Activated naive CD4-positive, alpha-beta T cell treated with anti-CD3 and anti-CD28 coated beads, Interleukin-2, amount 50 U/mL, for 16 hours (primary cell): Measurements from ENCODE around the gene PDLIM3.
"Not testable (repeated sequence)": the region's sequence is repeated elsewhere in the genome, so short reads cannot be mapped to it uniquely, and the experiment has no call there.

Source experiments
- DNase-seq: peaks from one replicate; pipeline ENCODE4 v3.0.0-alpha.2; 2020

The PDLIM3 gene

DNA sequence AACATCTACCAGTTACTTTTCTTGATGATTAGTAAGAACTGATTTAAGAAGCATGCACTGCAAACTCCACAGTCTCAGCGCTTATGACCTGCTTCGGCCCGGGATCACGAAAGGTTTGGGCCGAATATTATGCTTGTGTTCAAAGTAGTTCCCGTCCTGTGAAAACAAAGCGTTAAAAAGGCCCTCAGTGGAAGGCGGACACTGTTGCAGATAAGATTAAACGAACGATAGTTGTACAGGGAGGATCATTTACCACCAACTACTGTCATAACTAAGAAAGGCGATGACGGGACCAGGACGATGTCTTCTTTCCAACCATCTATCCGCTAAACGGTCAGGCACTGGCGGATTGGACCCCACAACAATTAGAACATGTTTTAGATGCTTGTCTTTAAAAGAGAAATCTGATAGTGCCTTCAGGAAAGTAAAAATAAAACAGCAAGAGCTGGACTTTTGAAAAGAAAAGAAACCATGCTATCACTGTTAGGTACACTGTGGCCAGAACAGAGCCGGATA is 21.1 kb downstream of the PDLIM3 start:
- DNase-seq = no peak

DNA sequence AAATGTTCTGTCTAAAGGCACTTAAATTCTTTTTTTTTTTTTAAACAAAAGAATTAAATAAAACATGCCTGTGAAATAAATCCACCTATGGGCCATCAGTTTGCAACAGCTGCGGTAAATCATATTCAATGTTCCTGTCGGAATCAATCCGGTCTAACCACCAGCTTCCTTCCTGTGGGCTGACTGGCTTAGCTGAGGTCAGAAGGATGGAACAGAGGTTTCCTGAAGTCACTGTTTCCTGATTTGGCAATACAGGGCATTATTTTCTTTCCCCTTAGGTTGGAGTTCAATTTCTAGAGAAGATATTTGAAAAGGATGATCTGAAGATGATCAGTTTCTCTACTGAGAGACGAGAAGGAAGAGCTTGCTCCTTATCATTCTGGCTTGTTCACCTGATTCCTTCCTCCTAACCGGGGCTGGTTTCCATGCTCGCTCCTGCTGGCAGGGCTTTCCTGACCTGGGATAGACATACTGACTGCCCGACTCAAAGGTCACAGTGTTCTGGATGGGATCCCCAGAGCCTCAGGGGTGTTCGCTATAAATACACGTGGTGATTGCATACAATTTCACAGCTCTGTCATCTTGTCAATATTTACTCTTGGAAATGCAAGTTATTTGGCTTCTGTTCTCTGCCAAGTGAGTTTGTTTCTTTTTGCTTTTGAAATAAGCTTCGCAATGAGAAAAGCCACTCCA is 21.7 kb downstream of the PDLIM3 start:
- no peak for DNase-seq

DNA sequence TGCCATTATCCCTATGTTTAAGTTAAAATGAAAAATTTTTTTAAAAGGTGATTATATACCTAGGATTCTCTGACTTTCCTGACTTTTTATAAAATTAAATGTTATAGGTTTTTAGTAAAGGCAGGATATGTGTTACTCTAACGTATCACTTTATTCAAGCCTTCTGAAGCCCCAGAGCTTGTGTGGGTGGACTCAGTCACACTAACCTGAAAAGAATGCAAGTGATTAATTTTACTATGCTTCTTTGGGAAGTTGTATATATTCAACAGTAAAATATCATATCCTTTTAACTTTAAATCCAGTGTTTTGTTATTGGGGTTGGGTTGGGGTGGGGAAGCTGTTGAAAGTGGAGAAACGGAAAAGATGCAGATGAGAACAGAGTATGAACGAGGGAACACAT is 22.8 kb downstream of the PDLIM3 start:
- no peak for DNase-seq

DNA sequence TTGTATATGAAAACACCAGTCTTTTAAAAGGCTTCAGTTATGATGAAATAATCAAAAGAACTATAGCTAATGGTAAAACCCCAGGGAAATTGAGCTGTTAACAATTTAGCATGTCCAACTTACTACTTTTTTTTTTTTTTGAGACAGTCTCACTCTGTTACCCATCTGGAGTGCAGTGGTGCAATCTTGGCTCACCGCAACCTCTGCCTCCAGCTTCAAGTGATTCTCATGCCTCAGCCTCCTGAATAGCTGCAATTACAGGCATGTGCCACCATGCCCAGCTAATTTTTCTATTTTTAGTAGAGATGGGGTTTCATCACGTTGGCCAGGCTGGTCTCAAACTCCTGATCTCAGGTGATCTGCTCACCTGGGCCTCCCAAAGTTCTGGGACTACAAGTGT is 24.1 kb downstream of the PDLIM3 start:
- DNase-seq = not testable (repeated sequence)

DNA sequence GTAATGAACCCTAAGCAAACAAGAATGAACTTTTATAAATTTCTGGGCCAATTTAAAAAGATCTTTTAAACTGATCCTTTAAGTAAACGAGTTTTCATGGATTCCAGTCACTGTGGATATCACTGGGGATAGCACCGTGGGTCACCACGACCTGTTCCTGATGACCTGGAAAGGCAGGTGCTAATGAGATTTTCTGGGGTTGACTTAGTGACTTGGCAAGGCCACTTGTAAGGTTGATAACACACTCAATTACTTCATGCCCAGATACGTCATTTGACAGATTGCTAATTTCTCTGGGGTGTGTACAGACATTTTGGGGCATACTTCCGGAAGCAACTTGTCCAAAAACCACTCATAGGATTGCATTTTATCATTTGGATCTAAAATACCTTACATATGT is 24.5 kb downstream of the PDLIM3 start:
- DNase-seq = no peak

DNA sequence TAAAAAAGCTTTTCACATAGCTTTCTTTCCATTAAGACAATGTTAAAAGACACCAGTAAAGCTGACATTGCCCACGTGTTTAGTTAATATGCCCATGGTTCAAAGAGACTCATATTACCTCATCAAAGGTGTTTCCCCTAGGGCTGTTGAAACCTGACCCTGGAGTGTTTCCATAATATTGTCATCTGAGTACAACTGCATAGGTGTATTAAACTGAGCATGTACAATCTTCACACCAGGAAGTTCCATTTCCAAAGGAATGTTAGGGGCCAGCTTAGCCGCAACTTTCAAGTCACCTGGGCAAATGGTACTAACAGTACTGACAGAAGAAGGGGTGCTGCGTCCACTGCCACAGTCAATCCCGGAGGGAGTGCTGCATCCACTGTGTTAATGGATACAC is 27.1 kb downstream of the PDLIM3 start:
- DNase-seq = no peak

DNA sequence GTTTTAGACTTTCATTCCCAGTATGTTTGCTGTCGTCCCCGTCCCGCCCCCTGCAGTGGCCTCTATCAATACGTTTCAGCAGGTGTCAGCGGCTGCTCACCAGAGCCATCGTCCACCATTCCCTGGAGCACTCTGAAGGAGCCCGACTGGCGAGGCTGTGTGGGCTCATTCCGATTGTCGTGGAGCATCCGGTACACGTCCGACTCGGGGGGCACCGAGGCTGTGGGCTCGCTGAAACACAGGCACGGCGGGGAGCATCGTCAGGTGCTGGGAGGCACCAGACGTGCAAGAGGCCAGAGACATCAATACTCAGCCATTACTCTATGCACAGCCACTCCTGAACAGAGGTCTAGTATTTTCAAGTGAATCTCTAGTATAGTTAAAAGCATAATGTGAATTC is 28.9 kb downstream of the PDLIM3 start:
- DNase-seq = no peak

DNA sequence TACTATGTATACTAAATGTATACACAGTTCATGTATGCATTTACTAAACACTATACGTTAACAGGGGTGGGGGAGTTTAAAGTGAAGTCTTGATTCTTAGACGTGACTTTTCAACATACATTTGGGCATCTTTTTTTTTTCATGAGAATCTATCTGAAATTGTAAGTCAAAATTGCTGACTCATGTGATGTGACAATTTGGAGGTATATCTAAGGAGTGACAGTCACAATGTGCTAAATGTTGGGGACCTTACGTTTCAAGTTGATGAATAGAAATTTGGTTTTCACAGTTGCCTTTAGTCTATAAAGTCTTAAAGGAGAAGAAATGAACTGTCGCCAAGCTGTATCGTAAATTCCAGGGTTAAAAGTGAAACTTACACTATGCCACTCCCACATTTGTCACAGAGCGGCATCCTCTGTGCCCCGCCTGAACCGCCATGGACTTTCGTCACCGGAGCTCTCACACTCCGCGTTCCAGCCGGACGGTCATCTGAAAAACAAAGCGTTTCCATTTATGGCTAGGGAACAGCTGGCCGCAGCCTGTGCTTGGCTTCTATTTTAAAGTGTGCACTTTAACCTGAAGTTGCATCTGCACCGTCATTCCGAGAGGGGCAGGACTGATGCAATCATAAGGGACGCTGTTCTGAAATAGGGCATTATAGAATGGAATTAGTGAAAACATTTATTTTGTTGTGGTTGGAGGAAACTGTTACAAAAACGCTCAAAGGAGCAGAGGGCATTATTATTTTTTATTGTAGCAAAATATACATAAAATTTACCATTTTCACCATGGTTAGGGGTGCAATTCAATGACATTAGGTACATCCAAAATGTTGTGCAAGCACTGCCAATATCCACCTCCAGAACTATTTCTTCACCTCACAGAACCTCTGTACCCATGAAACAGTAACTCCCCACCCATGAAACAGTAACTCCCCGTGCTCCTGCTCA is 30.9 kb downstream of the PDLIM3 start:
- DNase-seq = no peak

DNA sequence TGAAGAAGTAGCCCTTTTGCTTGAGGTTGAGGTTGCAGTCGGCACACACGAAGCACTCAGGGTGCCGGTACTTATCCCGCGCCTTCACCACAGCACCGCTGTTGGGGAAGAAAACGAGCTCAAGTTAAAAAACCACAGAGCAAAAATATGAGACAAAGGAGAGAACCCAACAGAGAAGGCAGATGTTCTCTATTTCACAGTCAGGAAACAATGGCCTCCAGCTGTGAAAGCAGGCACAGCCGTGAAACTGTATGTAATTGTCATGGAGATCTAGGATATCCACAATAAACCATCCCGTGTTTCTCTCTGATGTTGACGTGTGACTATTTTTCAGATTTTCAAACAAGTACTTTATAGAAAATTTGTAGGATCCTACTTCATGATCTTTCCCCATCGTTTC is 32.9 kb downstream of the PDLIM3 start:
- DNase-seq = no peak

DNA sequence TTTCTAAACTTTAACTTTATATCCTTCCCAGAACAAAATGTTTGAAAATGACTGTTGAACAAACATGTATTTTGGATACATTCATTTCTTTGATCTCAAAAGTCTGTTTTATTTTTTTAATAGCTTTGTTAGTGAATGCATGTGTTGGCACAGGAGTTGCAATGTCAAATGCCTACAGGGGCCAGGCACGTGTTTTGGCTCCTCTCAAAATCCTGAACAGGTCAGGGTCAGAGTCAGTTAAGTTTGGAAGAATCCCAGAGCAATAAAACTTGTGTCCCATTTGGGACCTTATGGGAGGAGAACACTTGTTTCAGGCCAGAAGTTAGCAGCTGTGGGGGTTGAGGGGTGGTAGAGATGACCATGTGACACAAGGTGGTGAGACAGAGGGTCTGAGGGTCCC is 34.7 kb downstream of the PDLIM3 start:
- DNase-seq = no peak

DNA sequence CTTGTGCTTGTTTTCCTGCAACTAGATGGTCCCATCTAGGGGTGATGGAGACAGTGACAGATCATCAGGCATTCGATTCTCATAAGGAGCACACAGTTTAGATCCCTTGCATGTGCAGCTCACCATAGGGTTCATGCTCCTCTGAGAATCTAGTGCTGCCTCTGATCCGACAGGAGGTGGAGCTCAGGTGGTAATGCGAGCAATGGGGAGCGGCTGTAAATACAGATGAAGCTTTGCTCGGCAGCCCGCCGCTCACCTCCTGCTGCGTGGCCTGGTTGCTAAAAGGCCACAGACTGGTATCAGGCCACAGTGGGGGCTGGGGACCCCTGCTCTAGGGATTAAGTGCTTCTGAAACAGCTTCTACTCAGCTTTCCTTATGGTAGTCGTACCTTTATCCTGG is 35.3 kb downstream of the PDLIM3 start:
- no peak for DNase-seq

DNA sequence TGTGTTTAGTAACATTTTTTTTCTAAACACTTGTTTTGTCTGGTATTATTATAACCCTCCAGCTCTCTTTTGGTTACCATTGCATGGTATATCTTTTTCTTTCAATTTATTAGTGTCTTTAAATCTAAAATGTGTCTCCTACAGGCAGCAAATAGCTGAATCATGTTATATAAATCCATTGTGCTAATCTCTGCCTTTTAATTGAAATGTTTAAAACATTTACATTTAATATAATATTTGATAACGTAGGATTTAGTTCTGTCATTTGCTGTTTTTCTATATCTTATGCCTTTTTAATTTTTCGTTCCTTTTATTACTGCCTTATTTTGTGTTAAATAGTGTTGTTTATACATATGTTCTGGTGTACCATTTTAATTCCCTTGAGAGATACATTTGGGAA is 46.7 kb downstream of the PDLIM3 start:
- no peak for DNase-seq

DNA sequence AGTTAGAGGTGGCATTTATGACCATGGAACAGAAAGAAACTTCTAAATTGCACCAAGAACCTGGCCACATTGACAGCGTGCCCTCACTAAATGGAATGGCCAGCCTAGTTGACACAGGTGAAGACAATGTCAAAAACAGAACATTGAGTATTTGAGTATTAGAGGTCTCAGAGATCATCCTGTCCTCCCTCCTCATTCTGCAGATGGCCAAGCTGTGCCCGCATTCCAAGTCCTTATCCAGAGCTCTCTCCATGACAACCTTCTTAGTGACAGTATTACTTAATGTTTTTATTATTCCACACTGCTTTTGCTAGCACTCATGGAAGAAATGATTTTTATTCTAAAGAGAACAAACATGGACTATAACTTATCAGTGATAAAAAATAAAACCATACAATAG is 53.9 kb downstream of the PDLIM3 start:
- DNase-seq = no peak

DNA sequence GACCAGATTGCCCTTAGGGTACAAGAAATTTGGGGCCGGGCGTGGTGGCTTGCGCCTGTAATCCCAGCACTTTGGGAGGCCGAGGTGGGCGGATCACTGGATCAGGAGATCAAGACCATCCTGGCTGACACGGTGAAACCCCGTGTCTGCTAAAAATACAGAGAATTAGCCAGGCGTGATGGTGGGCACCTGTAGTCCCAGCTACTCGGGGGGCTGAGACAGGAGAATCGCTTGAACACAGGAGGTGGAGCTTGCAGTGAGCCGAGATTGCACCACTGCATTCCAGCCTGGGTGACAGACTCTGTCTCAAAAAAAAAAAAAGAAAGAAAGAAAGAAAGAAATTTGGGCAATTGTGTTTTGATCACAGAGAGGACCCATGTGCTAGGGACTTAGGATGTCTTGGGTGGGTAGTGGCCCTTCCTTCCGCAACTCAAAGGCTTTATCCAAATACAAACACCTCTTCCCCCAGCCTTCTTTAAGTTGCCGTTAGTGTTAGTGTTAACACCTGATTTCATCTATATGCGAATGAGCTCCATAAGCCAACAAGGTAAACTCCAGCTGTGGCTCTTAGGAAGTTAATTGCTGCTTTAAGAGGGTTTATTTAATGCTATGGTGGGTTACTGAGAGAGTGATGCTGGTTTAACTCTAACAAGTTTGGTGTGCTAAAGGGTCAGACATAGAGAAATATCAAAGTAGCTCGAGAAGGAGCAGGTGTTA is 55.1 kb downstream of the PDLIM3 start:
- DNase-seq = no peak

DNA sequence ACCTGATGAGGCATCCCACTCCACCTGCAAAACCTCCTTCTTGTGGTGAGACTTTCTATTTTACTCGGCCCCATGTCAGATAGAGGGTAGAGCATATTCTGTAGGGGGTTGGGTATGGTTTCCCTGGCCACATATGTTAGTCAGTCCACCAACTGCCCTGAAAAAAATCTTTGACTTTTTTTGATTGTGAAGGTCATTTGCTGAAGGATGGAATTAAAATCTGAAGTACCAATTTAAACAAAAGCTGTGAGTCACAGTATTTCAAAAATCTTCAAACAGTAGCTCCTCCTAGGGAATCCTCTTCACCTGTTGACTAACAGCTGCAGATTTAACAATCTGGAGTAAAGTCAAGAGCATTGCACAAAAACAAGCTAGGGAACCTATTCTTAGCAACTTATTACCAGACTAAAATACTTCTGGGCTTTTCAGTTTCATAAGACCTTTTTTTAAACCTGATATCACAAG is 55.8 kb downstream of the PDLIM3 start:
- DNase-seq = no peak

DNA sequence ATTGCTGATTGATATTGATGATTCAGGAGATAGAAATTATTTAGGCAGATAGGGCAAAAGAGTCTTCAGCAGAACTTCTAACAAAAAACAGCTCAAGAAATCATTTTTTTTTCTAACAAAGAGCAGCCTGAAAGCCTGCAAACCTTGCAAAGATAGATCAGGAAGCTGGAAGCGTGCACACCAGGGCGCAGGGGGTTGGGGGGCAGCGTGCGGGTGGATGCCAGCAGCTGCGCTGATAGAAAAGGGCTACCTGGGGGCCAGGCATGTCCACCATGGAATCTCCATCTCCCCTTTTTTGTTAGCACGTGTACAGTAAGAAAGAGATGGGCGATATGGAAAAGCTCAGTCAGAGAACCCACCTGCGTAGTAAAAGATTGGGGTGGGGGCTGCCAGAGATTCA is 62.1 kb downstream of the PDLIM3 start:
- DNase-seq = no peak

DNA sequence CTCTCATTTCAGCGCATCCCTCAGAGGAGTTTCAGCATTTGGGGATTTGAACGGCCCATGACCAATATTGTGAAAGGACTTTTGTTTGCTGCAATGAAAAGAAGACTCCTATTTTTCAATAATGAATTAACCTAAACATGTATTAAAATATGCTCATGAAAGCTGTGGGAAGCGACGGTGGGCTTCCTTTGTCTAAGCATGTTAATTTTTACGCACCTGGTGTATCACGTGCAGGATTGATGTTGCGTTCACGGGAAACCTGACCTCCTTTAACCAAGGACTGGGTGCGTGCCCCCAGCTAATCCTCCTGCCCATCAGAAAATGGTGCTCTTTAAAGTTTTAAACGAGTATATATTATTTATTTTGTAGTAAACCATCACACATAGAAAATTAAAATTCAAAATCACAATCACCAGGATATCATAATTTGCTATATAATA is 63.2 kb downstream of the PDLIM3 start:
- DNase-seq = no peak

DNA sequence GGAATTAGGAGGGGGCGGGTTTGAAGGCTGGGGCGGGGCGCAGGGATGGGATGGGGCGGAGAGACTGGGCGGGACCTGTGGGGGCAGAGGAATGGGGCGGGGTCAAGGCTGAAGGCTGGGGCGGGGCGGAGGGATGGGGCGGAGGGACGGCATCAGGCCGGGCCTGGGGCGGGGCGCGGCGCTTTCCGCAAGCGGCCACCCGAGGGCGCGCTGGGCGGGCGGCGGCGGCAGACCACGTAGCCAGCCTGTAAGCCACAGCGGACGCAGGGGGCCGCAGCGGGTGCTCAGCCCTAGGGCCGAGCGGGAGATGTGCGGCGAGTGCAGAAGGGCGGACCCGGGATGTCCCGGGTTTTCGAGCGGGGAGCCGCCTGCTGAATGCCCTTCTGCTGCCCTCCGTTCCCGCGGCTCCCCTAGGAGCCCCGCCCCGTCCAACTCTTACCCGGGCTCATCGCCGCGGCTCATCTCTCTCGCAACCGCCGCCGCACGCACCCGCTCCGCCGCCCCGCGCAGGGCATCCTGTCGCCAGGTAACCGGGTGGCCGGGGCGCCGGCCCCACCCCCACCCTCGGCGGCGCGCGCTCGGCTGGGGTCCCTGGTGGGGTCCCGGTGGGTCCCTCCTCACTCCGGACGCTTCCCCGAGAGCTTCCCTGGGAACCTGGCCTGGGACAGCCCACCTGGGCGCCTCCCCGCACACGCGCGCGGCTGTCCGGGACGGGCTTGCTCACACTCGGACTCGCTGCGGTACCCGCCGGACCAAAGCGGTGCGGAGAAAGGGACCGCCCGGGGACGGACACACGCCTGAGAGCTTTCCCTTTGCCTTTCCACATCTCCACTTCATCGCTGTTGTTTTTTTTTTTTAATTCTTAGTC is 63.8 kb downstream of the PDLIM3 start, which contains the start of gene CCDC110:
TSS of gene CCDC110 (minus strand) at position 499 of the 868 bp plus-strand sequence. CDS start at position 449, 50 bp downstream.
- DNase-seq = peak; percentile 91

DNA sequence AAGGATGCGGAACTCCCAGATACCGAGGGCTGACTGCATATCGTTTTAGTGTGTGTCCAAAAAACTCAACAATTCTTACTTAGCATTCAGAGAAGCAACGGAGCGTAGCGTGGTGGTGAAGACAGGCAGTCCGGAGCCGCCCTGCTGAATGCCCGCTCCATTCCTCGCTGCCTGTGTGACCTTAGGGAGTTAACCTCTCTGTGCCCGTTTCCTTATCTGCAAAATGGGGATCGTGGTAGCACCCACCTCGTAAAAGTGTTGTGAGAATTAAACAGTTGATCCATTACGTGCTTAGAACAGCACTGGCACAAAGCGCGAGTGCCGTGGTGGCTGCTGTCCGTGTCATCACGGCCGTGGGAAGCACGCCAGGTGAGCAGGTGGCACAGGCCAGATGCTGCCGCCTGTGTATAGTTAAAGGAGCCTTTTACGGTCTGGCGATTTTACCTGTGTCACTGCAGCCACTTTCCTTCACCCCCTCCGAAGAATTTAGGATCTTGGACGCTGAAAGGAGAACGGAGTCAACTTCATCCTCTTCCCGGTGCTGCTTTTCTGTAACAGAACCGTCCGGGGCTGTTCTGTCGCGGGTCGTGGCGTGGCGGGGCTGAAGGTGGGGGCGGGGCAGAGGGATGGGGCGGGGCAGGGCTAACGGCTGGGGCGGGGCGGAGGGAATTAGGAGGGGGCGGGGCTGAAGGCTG is 64.7 kb downstream of the PDLIM3 start:
- DNase-seq = peak; percentile 54

DNA sequence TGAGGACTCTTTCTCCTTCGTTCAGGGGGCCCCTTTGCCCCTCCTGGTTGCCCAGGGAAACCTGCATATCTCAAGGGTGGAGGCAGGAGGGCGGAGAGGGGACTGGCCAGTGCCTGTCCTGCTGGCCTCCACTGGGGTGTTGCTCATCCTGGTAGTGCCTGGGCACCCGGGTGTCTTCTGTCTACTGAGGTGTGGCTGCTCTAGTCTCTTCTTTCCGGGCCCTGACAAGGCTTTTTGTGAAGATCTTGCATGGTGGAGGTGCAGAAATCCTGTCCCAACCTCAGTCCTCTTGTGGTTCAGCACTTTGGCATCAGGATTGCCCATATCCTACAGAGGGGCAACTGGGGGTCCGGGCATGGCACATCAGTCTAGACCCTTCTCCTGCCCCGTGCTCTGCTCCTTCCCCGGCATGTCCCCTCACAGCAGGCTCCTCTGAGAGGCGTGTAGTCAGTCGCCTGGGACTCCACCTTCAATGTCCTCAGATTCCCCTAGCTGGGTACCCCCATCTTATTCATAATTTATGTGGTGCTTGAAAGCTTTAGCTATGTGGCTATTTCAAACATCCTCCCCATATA is 65.6 kb downstream of the PDLIM3 start:
- DNase-seq = no peak

DNA sequence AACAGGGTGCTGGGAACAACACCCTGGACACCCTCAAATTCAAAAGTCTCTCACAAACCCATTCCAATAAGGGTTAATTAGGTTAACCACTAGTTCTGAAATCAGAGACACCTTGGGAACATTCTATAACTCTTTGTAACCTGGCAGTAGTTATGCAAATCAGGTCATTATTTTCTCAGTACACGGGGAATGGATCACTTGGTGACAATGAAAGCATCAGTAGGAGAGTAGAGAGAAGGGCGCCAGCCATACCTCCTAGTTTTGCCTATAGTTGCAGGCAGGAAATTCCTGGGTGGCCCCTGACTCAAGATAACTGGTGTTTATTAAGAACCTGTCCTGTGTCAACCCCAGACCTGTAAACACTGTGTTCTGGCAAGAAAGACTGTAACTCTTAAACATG is 66.3 kb downstream of the PDLIM3 start:
- no peak for DNase-seq
